Measurements from ENCODE around the gene EEF1AKMT3. TPM values are rescaled to one million over a fixed set of nuclear protein-coding genes. Genes with fewer than 3 reads are reported as not detected.

The EEF1AKMT3 gene
- total RNA-seq, 1 donor, result 8.3 TPM

DNA sequence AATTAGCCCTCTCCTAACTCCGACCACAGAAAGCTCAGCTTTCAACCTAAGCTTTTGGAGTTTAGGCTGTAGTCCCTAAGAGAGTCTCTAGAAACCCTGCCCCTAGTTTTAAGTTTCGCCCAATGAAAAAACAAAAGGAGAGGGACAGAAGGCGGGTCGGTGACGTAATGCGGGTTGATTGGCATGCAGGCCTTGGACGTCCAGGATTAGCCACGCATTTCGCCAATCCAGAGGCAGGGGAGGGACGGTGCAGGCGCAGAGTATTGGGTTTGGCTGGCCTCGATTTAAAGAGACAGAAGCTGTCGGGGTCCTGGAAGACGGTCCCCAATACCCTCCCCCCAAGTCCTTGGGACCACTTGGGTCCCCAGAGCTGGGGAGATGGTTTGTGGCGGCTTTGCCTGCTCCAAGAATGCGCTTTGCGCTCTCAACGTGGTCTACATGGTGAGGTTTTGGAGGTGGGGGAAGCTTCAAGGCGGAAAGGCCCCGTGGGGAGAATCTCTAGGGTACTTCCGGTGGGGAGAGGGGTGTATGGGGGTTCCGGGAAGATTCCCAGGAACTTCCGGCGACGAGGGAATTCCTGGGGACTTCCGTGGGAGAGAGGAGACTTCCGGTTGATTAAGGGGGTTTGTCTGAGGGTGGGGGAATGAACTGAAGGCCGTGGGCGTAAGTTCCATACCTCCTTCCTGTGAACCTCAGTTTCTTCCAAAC is 27.5 kb upstream of the EEF1AKMT3 start, which contains the start of gene TSPAN31:
Gene TSPAN31, plus strand, starts transcription at position 263 of the 708 bp plus-strand sequence. Its CDS starts 116 bp downstream, at position 379.
- Histone ChIP-seq H3K79me2 (ENCODE audit: insufficient read depth, low read length) (peaks cover 23% of the 10 kb centered on the region), H3K27me3 (ENCODE audit: insufficient read depth, low read length) (peaks cover 27% of the 10 kb centered on the region), H3K4me3 (ENCODE audit: insufficient read depth, low read length) (peak within 1 kb of the TSS; percentile 97), H2AFZ (ENCODE audit: low read length) (peak within 1 kb of the TSS; percentile 78), H3K27ac (ENCODE audit: low read depth, low read length) (peak within 1 kb of the TSS; percentile 98), H3K36me3 (ENCODE audit: insufficient read depth, low read length) (peaks cover 33% of the 10 kb centered on the region), H3K4me2 (ENCODE audit: insufficient read depth, low read length) (peak within 1 kb of the TSS; percentile 97), H3K4me1 (ENCODE audit: insufficient read depth, low read length) (peaks cover 7% of the 10 kb centered on the region), H4K20me1 (ENCODE audit: insufficient read depth, low read length) (no peaks in the 10 kb centered on the region), H3K9me3 (ENCODE audit: low read depth, low read length) (no peaks in the 10 kb centered on the region)
- peak; percentile 99 for DNase-seq (ENCODE audit: insufficient read length, low spot score, missing footprints)
- TF ChIP-seq, protein P1, sequence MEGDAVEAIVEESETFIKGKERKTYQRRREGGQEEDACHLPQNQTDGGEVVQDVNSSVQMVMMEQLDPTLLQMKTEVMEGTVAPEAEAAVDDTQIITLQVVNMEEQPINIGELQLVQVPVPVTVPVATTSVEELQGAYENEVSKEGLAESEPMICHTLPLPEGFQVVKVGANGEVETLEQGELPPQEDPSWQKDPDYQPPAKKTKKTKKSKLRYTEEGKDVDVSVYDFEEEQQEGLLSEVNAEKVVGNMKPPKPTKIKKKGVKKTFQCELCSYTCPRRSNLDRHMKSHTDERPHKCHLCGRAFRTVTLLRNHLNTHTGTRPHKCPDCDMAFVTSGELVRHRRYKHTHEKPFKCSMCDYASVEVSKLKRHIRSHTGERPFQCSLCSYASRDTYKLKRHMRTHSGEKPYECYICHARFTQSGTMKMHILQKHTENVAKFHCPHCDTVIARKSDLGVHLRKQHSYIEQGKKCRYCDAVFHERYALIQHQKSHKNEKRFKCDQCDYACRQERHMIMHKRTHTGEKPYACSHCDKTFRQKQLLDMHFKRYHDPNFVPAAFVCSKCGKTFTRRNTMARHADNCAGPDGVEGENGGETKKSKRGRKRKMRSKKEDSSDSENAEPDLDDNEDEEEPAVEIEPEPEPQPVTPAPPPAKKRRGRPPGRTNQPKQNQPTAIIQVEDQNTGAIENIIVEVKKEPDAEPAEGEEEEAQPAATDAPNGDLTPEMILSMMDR (IDR thresholded peaks at IDR 0.05; ENCODE audit: extremely low read depth, low read depth, low read length), result no peak

- Histone ChIP-seq H3K4me1 (ENCODE audit: insufficient read depth, low read length) (peaks cover 7% of the 10 kb centered on the region), H3K79me2 (ENCODE audit: insufficient read depth, low read length) (peaks cover 27% of the 10 kb centered on the region), H3K4me3 (ENCODE audit: insufficient read depth, low read length) (peak overlapping the region; percentile 97), H3K27ac (ENCODE audit: low read depth, low read length) (peak overlapping the region; percentile 98), H3K4me2 (ENCODE audit: insufficient read depth, low read length) (peak overlapping the region; percentile 97), H3K9me3 (ENCODE audit: low read depth, low read length) (no peaks in the 10 kb centered on the region), H3K36me3 (ENCODE audit: insufficient read depth, low read length) (peaks cover 37% of the 10 kb centered on the region), H2AFZ (ENCODE audit: low read length) (peak overlapping the region; percentile 78), H3K27me3 (ENCODE audit: insufficient read depth, low read length) (peaks cover 21% of the 10 kb centered on the region), H4K20me1 (ENCODE audit: insufficient read depth, low read length) (no peaks in the 10 kb centered on the region)
- TF ChIP-seq, protein P1 (IDR thresholded peaks at IDR 0.05; ENCODE audit: extremely low read depth, low read depth, low read length), result no peak
- peak; percentile 32 for DNase-seq (ENCODE audit: insufficient read length, low spot score, missing footprints)
These were observed 26.9 kb upstream of the EEF1AKMT3 start for GRCh38 chr12:57745485-57745881.

GRCh38 chr12:57746025-57746424 is 26.4 kb upstream of the EEF1AKMT3 start:
- Histone ChIP-seq H4K20me1 (ENCODE audit: insufficient read depth, low read length) (no peaks in the 10 kb centered on the region), H3K9me3 (ENCODE audit: low read depth, low read length) (no peaks in the 10 kb centered on the region), H3K27me3 (ENCODE audit: insufficient read depth, low read length) (peaks cover 16% of the 10 kb centered on the region), H3K4me1 (ENCODE audit: insufficient read depth, low read length) (peaks cover 12% of the 10 kb centered on the region), H3K79me2 (ENCODE audit: insufficient read depth, low read length) (peaks cover 33% of the 10 kb centered on the region), H2AFZ (ENCODE audit: low read length) (no peak overlapping the region), H3K4me2 (ENCODE audit: insufficient read depth, low read length) (peak overlapping the region; percentile 97), H3K36me3 (ENCODE audit: insufficient read depth, low read length) (peaks cover 43% of the 10 kb centered on the region), H3K27ac (ENCODE audit: low read depth, low read length) (no peak overlapping the region), H3K4me3 (ENCODE audit: insufficient read depth, low read length) (peak overlapping the region; percentile 97)
- no peak for DNase-seq (ENCODE audit: insufficient read length, low spot score, missing footprints)
- TF ChIP-seq, protein P1 (IDR thresholded peaks at IDR 0.05; ENCODE audit: extremely low read depth, low read depth, low read length), result no peak

DNA sequence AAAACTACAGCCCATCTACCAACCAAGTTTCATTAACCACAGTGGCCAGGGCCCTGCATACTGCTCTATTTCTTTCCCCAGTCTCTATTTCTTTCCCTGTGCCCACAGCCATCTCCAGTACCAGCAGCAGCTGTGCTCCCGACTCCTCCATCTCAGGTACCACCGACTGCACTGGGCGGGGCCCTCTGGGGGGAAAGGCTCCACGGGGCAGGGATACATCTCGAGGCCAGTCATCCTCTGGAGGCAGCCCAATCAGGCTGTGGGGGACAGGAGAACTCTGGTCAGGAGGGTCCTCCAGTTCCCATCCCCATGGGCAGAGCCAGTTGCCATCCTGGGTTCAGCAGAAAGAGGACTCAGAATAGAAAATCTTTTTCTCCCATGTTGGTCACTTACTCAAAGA is 23.4 kb upstream of the EEF1AKMT3 start:
- Histone ChIP-seq H3K36me3 (ENCODE audit: insufficient read depth, low read length) (peaks cover 45% of the 10 kb centered on the region), H3K4me1 (ENCODE audit: insufficient read depth, low read length) (peaks cover 23% of the 10 kb centered on the region)
- TF ChIP-seq, protein P1 (IDR thresholded peaks at IDR 0.05; ENCODE audit: extremely low read depth, low read depth, low read length), result no peak

More for the DNA sequence above, 23.4 kb upstream of the EEF1AKMT3 start:
- Histone ChIP-seq H3K9me3 (ENCODE audit: low read depth, low read length) (no peaks in the 10 kb centered on the region), H3K27ac (ENCODE audit: low read depth, low read length) (no peak overlapping the region), H3K4me3 (ENCODE audit: insufficient read depth, low read length) (no peak overlapping the region), H3K27me3 (ENCODE audit: insufficient read depth, low read length) (peaks cover 14% of the 10 kb centered on the region), H3K4me2 (ENCODE audit: insufficient read depth, low read length) (no peak overlapping the region), H4K20me1 (ENCODE audit: insufficient read depth, low read length) (no peaks in the 10 kb centered on the region), H2AFZ (ENCODE audit: low read length) (no peak overlapping the region), H3K79me2 (ENCODE audit: insufficient read depth, low read length) (peaks cover 46% of the 10 kb centered on the region)
- DNase-seq (ENCODE audit: insufficient read length, low spot score, missing footprints), result no peak
